H54 (cell line): ENCODE results near the gene DCST1.
A peak's percentile ranks its signal among the peaks of the same experiment; 100 is the strongest.

Experiments used
- DNase-seq: peaks from one replicate; pipeline ENCODE4 v3.0.0; 2011; ENCODE audit warnings: low spot score, mixed read lengths; ENCODE audit not compliant: insufficient read length
- FAIRE-seq: peaks from 3 replicates; lab custom pipeline; 2011; peaks lifted over from hg19 to GRCh38; lab: Jason Lieb, UNC
- POLR2A ChIP-seq: IDR thresholded peaks from 2 replicates; pipeline ENCODE4 v1.6.1; 2011; ENCODE audit warnings: low read depth, mild to moderate bottlenecking, low read length

DCST1 gene

DNA sequence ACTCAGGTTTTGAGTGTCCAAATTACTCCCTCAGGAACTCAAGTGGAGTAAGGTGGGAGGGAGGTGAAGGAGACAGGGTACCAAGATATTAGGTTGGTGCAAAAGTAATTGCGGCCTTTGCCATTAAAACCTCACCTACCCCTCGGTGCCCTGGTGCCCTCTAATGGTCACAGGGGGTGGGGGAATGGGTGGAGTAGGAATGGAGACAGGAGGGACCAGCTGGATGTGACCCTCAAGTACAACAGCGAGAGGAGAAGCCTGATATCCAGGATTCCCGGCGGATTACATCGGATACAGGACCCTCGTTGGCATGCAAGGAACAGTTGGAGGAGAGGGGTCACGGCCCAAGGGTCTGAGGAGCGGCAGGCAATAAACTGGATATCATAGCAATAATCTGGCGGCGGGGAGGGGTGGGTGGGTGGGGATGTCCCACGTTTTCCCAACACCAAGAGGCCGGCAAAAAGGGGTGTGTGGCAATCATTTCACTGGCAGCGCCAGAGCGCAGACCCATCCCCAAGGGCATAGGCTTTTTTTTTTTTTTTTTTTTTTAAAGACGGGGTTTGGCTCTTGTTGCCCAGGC is 35.3 kb upstream of the DCST1 start:
- DNase-seq, result no peak
- no peak for FAIRE-seq

GRCh38 chr1:154998818-154999570 is 34.6 kb upstream of the DCST1 start:
- DNase-seq (no peak), FAIRE-seq (no peak)
- no peak for TF ChIP-seq POLR2A

More for the DNA sequence above, 35.3 kb upstream of the DCST1 start:
- TF ChIP-seq POLR2A, result no peak

GRCh38 chr1:154999571-155000410 is 33.8 kb upstream of the DCST1 start:
- no peak for DNase-seq
- no peak for FAIRE-seq
- no peak for TF ChIP-seq POLR2A

DNA sequence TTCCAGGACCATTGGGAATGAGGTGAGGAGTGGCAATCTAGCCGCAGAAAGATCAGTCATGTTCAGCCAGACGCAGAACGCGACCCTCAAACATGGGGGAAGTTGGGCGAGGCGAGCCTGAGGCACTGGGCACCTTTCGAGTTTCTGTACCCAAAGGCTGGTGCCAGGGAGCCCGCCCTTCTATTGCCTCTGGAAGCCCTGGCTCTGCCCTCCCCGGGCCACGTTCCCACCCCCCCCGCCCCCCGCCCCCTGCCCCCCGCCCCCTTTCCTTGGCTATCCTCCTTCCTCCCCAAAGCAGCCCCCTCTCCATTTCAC is 33.3 kb upstream of the DCST1 start:
- no peak for DNase-seq
- TF ChIP-seq POLR2A, result no peak
- FAIRE-seq, result no peak

DNA sequence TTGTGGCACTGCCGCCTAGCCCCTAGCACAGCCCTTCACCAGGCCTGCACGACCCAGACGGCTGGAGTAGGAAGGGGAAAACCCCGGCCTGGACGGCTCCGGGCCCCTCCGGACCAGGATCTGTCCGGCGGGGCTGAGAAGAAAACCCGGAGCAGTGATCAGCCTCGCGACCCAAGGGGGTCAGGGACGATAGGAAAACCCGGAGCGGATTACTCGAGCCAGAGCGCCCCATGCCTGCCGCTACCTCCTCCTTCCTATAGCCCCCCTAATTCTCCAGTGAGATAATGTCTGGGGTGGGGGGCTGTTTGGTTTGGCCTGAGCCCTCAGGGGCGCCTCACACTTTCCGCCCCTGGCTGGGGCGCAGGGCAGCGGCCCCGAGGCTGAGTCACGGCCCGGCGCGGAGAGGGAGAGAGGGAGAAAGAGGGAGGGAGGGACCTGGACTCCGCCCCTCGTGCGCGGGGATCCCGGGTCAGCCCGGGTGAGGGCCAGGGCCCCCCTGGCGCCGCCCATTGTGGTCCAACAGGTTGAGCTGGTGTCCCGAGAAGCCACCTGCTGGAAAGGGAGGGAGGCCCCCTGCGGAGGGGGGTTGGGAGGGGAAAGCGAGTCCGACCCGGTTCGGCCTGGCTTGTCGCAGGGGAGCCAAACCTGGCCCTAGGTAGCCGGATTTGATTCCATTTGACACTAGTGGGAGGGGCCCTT is 32.7 kb upstream of the DCST1 start:
- peak; percentile 82 for DNase-seq
- FAIRE-seq, result no peak
- no peak; the same call in 1 of the 2 replicates for TF ChIP-seq POLR2A

- TF ChIP-seq POLR2A, result no peak
- no peak for FAIRE-seq
Observed at GRCh38 chr1:155001425-155001674, 32.3 kb upstream of the DCST1 start.

GRCh38 chr1:155001675-155002463 is 31.8 kb upstream of the DCST1 start:
- TF ChIP-seq POLR2A, result peak; percentile 8; the same call in 1 of the 2 replicates

More at GRCh38 chr1:155001425-155001674, 32.3 kb upstream of the DCST1 start:
- no peak for DNase-seq

GRCh38 chr1:155002464-155003226 is 31.0 kb upstream of the DCST1 start, which contains the start of gene ZBTB7B:
ZBTB7B (plus strand) TSS chr1:155002802; CDS start chr1:155014661, 11,859 bp downstream.
- TF ChIP-seq POLR2A, result no peak
- DNase-seq (no peak), FAIRE-seq (no peak)

More at GRCh38 chr1:155001675-155002463, 31.8 kb upstream of the DCST1 start:
- DNase-seq (peak; percentile 94), FAIRE-seq (no peak)

- DNase-seq (no peak), FAIRE-seq (no peak)
Observed at GRCh38 chr1:155003227-155003765, 30.3 kb upstream of the DCST1 start.

DNA sequence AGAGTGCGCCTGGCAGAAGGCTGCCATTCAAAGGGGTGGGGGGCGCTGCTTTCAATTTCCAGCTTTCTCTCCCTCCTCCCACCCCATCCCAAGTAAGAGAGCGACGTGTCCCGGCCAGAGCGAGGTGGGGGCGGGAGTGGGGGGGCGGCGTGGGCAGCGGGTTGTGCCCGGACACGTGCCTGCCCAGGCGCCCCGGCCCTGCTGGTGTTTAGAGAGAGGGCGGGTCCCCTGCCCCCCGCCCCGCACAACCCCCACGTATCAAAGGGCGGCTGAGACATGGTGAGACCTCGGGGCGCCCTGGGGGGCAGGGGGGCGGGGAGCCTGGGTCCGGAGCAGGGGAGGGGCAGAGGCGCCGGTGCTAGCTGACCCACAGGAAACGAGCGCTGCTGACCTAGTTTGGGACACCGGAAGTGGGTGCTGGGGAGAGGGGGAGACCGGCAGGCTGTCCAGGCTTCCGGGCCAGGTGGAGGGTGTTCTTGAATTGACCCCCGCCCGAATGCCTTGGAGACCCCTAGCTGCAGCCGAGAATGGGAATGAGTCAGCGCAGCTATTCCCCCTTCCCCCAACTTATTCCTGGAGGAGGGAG is 29.8 kb upstream of the DCST1 start:
- FAIRE-seq, result no peak
- TF ChIP-seq POLR2A, result peak; percentile 8; the same call in 1 of the 2 replicates
- peak; percentile 72 for DNase-seq

More at GRCh38 chr1:155003227-155003765, 30.3 kb upstream of the DCST1 start:
- TF ChIP-seq POLR2A, result no peak; the same call in 1 of the 2 replicates

GRCh38 chr1:155004352-155005075 is 29.1 kb upstream of the DCST1 start:
- FAIRE-seq (no peak), DNase-seq (no peak)
- TF ChIP-seq POLR2A, result no peak
